Bronchial smooth muscle cell (primary cell): Measurements from ENCODE around the gene VN1R4. TPM values are rescaled to one million over a fixed set of nuclear protein-coding genes. Genes with fewer than 3 reads are reported as not detected.

Experiments
- total RNA-seq: library from RNA; depleted of rRNA; stranded (reverse); fragments of >200 nt; gene quantifications from 2 replicates; pipeline ENCODE4 v1.2.1, GENCODE V29; 2014

VN1R4 gene, protein sequence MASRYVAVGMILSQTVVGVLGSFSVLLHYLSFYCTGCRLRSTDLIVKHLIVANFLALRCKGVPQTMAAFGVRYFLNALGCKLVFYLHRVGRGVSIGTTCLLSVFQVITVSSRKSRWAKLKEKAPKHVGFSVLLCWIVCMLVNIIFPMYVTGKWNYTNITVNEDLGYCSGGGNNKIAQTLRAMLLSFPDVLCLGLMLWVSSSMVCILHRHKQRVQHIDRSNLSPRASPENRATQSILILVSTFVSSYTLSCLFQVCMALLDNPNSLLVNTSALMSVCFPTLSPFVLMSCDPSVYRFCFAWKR
- not detected in 2 replicates for total RNA-seq

DNA sequence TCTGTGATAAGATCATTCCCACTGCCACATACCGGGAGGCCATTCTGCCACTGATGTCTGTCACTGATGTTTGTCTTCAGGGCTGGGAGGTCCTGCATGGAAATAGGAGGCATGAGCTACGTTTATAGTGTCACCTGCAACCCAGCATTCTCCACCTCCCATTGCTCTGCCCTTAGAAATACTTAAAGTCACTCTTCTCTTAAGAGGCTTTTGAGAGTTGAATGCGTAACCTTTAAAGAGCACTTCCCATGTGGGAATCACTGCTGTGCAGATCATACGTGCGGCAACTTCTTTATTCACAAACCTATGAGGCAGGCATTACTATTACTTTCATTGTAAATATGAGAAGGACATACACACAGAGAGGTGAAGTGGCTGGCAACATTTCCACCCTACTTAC, at the start of gene VN1R4:
VN1R4 (minus strand) TSS at position 101 of the 400 bp plus-strand sequence; CDS start at position 43, 58 bp downstream.

DNA sequence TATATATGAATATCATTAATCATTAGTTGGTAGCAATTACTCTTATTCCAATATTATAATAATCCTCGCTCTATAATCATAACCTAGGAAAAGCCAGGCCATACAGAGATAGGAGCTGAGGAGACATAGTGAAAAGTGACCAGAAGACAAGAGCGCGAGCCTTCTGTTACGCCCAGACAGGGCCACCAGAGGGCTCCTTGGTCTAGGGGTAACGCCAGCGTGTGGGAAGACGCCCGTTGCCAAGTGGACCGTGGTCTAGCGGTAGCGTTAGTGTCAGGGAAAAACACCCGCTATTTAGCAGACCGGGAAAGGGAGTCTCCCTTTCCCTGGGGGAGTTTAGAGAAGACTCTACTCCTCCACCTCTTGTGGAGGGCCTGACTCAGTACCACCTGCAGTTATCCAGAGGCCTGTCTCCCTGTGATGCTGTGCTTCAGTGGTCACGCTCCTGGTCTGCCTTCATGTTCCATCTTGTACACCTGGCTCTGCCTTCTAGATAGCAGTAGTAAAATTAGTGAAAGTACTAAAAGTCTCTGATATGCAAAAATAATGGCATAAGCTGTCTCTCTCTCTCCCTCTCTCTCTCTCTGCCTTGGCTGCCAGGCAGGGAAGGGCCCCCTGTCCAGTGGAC, 9.7 kb downstream of the VN1R4 start, which contains the start of gene VN1R2:
VN1R2 (plus strand) TSS at position 578 of the 628 bp plus-strand sequence. CDS start 84 bp downstream, outside the sequence.

DNA sequence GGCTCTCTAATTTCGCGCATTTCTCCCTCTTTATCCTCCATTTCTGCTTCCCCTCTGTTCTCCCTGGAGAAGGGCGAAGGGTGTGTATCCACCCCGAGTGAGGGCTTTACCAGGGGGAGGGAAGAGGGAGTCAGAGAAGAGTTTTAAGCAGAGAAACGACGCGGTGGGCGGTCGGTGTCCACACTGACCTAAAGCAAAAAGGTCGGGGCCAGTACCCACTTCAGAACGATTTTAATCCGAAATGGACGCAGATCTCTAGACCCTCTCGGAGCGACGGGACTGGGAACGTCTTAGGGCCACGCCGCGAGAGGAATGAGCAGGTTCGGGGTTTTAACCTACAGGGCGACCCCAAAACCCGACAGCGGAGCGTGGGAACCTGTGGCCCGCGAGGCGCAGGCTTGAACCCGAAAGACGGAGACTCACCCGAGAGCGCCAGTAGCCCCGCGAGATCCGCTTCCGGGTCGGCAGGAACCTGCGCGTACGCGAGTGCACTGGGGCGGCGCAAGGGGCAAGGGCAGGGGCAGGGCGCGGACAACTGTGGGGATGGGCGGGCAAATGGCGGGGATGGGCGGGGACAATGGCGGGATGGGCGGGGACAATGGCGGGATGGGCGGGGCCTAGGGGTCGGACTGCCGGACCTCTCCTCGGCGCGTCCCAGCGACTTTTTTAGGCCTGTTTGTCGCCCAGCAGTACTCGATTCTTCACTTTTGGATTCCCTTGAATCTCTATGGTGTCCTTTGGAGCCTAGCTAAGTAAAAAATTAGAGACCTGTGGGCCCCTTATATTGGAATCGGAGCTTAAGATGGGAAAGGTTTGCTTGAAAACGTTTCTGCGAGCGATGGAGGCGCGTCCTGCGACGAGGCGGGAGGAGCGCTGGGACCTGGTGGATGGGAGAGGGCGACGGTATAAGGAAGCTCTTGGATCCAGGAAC, 12.8 kb downstream of the VN1R4 start, which contains the start of gene ZNF677:
ZNF677 (minus strand) TSS at position 463 of the 931 bp plus-strand sequence. CDS start 3,323 bp downstream, outside the sequence.

Other genes with a start within 250 kb of the VN1R4 start
- gene ERVV-2, start 223.0 kb downstream of the VN1R4 start, total RNA-seq = not detected in 2 replicates
- 21.3 and 22.7 TPM in 2 replicates for gene ZNF160, start 164.3 kb downstream of the VN1R4 start, total RNA-seq
- 12.1 and 14.8 TPM in 2 replicates for gene ZNF415, start 134.8 kb downstream of the VN1R4 start, total RNA-seq
- 6.9 and 8.8 TPM in 2 replicates for gene ZNF347, start 108.7 kb downstream of the VN1R4 start, total RNA-seq
- gene ZNF665, start 74.4 kb downstream of the VN1R4 start, total RNA-seq = 5.4 and 5.9 TPM in 2 replicates
- gene ZNF677, start 12.8 kb downstream of the VN1R4 start, total RNA-seq = 15.0 and 17.3 TPM in 2 replicates
- gene VN1R2, start 9.4 kb downstream of the VN1R4 start, total RNA-seq = not detected in 2 replicates
- 6.8 and 7.1 TPM in 2 replicates for gene ZNF845, start 66.0 kb upstream of the VN1R4 start, total RNA-seq
- 6.3 and 6.5 TPM in 2 replicates for gene ZNF525, start 98.0 kb upstream of the VN1R4 start, total RNA-seq
- 8.5 and 12.7 TPM in 2 replicates for gene ZNF765, start 127.4 kb upstream of the VN1R4 start, total RNA-seq
- 9.1 and 12.9 TPM in 2 replicates for gene ZNF761, start 164.3 kb upstream of the VN1R4 start, total RNA-seq
- gene ZNF813, start 200.0 kb upstream of the VN1R4 start, total RNA-seq = 3.9 and 5.3 TPM in 2 replicates